ENCODE results near the gene TTC23. TPM values are rescaled to one million over a fixed set of nuclear protein-coding genes. Genes with fewer than 3 reads are reported as not detected.

TTC23 gene
- total and polyA plus RNA-seq, 9 of the 15 experiments (the other 6 are each of a cell fraction or from before 2014, with no cell fraction given): 0.41 to 4.5 (median 2.5) TPM

DNA sequence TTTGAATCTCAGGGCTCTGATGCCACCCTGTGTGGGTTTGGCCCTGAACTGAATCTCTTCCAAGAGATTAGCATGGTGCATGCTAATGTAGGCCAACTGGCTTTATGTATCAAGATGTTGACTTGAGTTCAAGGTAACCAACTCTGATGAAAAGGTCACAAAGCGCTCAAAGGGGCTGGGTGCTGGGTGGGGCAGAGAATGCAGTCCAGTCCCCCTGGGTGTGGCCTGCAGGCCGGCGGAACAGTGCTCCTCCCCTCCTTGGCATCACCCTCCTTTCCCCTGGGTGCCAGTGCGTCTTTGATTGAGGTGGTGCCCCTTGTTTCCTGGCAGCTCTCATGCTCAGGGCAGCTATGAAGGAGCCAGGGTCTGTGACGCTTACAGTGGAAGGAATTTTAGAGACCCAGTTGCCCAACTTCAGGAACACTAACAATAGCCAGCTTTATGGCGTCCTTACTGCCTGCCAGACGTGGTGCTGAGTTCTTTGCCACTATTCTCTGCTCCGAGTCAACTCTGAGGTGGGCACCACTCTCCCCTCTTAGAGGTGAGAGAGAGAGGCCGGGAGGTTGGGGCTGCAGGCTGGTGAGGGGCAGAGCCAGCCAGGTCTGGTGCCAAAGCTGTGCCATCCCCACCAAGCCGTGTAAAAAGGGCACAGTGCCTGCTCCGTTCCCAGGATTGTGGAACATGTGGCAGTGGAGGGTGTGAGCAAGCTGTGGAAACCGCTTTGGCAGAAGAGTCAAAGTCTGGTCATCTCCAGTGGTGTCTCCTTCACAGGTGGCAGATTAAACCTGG is 134.7 kb downstream of the TTC23 start:
- FAIRE-seq (no peak), ATAC-seq (no peak), DNase-seq (ENCODE audit: extremely low read depth in 1 of 4, low spot score in 3 of 4) (no peak)
- CTCF ChIA-PET (ENCODE audit: low intra/inter-chr PET ratio): no interaction called here
- Histone ChIP-seq H3K4me1 (replicated peaks in 1 of 2; ENCODE audit: control insufficient read depth in 2 of 2, insufficient read depth in 2 of 2, low read length in 2 of 2) (no peaks in the 10 kb centered on the region), H3K36me3 (ENCODE audit: control insufficient read depth, insufficient read depth, low read length) (no peaks in the 10 kb centered on the region), H3K9me1 (ENCODE audit: control insufficient read depth, insufficient read depth, low read length) (no peaks in the 10 kb centered on the region), H3K27me3 (ENCODE audit: control insufficient read depth in 2 of 2, insufficient read depth in 2 of 2, low read length in 2 of 2) (peaks cover 6 to 48% of the 10 kb centered on the region in 2 experiments; a peak in 4 of 5 replicates), H3K27ac (ENCODE audit: extremely low read depth, low read depth, low read length) (no peak overlapping the region), H3K4me3 (no peak overlapping the region), H3K9me3 (replicated peaks; ENCODE audit: control insufficient read depth, insufficient read depth, low read depth, low read length) (no peaks in the 10 kb centered on the region), H3K79me2 (ENCODE audit: control insufficient read depth, insufficient read depth, low read length) (no peaks in the 10 kb centered on the region), H4K20me1 (replicated peaks; ENCODE audit: control insufficient read depth, insufficient read depth, low read length) (no peaks in the 10 kb centered on the region), H3K9ac (ENCODE audit: insufficient read depth in 1 of 2, low read depth in 2 of 2, low read length in 2 of 2) (no peak overlapping the region), H3K4me2 (ENCODE audit: insufficient read depth, low read length) (no peak overlapping the region), H2AFZ (ENCODE audit: low read depth, low read length) (no peak overlapping the region)
- 11% methylated on average over 12 of the region's 12 CpGs for WGBS (ENCODE audit: insufficient coverage, low coverage, missing lambda C conversion rate)
- intact Hi-C loops (cut with micrococcal nuclease) (no loop called here), in situ Hi-C loops (cut with MboI) (no loop called here)
- BruUV-seq (replicated peaks): no TSS peak
- POLR2A ChIA-PET: interaction anchor here (0.9 kb wide), 1 partner anchor 11 kb away, joined by 3 read pairs; no protein-coding TSS in a partner anchor
- no peak for TF ChIP-seq RBM17 (IDR thresholded peaks at IDR 0.05; ENCODE audit: borderline replicate concordance, low read depth, low read length)
- TF ChIP-seq CREM (IDR thresholded peaks at IDR 0.05; ENCODE audit: low read depth): no peak
- TF ChIP-seq BRF1 (IDR thresholded peaks at IDR 0.05; ENCODE audit: borderline replicate concordance, extremely low read depth, insufficient read length): no peak
- no peak for TF ChIP-seq SMARCA5 (IDR thresholded peaks at IDR 0.05)
- TF ChIP-seq HNRNPLL (IDR thresholded peaks at IDR 0.05; ENCODE audit: low read depth, low read length, poor library complexity, severe bottlenecking): no peak
- no peak for TF ChIP-seq ZSCAN32 (CRISPR knock-in tag; IDR thresholded peaks at IDR 0.05)
- TF ChIP-seq, protein P1, sequence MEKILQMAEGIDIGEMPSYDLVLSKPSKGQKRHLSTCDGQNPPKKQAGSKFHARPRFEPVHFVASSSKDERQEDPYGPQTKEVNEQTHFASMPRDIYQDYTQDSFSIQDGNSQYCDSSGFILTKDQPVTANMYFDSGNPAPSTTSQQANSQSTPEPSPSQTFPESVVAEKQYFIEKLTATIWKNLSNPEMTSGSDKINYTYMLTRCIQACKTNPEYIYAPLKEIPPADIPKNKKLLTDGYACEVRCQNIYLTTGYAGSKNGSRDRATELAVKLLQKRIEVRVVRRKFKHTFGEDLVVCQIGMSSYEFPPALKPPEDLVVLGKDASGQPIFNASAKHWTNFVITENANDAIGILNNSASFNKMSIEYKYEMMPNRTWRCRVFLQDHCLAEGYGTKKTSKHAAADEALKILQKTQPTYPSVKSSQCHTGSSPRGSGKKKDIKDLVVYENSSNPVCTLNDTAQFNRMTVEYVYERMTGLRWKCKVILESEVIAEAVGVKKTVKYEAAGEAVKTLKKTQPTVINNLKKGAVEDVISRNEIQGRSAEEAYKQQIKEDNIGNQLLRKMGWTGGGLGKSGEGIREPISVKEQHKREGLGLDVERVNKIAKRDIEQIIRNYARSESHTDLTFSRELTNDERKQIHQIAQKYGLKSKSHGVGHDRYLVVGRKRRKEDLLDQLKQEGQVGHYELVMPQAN (IDR thresholded peaks at IDR 0.05; ENCODE audit: borderline replicate concordance): no peak
- TF ChIP-seq, protein P2, sequence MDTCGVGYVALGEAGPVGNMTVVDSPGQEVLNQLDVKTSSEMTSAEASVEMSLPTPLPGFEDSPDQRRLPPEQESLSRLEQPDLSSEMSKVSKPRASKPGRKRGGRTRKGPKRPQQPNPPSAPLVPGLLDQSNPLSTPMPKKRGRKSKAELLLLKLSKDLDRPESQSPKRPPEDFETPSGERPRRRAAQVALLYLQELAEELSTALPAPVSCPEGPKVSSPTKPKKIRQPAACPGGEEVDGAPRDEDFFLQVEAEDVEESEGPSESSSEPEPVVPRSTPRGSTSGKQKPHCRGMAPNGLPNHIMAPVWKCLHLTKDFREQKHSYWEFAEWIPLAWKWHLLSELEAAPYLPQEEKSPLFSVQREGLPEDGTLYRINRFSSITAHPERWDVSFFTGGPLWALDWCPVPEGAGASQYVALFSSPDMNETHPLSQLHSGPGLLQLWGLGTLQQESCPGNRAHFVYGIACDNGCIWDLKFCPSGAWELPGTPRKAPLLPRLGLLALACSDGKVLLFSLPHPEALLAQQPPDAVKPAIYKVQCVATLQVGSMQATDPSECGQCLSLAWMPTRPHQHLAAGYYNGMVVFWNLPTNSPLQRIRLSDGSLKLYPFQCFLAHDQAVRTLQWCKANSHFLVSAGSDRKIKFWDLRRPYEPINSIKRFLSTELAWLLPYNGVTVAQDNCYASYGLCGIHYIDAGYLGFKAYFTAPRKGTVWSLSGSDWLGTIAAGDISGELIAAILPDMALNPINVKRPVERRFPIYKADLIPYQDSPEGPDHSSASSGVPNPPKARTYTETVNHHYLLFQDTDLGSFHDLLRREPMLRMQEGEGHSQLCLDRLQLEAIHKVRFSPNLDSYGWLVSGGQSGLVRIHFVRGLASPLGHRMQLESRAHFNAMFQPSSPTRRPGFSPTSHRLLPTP (IDR thresholded peaks at IDR 0.05; ENCODE audit: borderline replicate concordance, extremely low read depth, insufficient read length): no peak
- no peak for TF ChIP-seq HOXB6 (CRISPR knock-in tag; IDR thresholded peaks at IDR 0.05; ENCODE audit: borderline replicate concordance)
- TF ChIP-seq ELF1 (tag; IDR thresholded peaks at IDR 0.05): no peak
- TF ChIP-seq ZNF583 (CRISPR knock-in tag; IDR thresholded peaks at IDR 0.05): no peak
- TF ChIP-seq, protein P3, sequence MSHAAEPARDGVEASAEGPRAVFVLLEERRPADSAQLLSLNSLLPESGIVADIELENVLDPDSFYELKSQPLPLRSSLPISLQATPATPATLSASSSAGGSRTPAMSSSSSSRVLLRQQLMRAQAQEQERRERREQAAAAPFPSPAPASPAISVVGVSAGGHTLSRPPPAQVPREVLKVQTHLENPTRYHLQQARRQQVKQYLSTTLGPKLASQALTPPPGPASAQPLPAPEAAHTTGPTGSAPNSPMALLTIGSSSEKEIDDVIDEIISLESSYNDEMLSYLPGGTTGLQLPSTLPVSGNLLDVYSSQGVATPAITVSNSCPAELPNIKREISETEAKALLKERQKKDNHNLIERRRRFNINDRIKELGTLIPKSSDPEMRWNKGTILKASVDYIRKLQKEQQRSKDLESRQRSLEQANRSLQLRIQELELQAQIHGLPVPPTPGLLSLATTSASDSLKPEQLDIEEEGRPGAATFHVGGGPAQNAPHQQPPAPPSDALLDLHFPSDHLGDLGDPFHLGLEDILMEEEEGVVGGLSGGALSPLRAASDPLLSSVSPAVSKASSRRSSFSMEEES (CRISPR knock-in tag; IDR thresholded peaks at IDR 0.05): no peak
- TF ChIP-seq, protein P4, sequence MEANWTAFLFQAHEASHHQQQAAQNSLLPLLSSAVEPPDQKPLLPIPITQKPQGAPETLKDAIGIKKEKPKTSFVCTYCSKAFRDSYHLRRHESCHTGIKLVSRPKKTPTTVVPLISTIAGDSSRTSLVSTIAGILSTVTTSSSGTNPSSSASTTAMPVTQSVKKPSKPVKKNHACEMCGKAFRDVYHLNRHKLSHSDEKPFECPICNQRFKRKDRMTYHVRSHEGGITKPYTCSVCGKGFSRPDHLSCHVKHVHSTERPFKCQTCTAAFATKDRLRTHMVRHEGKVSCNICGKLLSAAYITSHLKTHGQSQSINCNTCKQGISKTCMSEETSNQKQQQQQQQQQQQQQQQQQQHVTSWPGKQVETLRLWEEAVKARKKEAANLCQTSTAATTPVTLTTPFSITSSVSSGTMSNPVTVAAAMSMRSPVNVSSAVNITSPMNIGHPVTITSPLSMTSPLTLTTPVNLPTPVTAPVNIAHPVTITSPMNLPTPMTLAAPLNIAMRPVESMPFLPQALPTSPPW (CRISPR knock-in tag; IDR thresholded peaks at IDR 0.05): no peak

Measured in K562 (cell line).